HG03095 (cell line): ENCODE measurements around the gene CDH13.

ENCODE experiments used
- ATAC-seq: cut with Tn5 transposase; IDR thresholded peaks from one replicate; pipeline ENCODE4 v1.9.1; 2021; ENCODE audit warnings: moderate library complexity; ENCODE audit not compliant: unreplicated experiment

The CDH13 gene

DNA sequence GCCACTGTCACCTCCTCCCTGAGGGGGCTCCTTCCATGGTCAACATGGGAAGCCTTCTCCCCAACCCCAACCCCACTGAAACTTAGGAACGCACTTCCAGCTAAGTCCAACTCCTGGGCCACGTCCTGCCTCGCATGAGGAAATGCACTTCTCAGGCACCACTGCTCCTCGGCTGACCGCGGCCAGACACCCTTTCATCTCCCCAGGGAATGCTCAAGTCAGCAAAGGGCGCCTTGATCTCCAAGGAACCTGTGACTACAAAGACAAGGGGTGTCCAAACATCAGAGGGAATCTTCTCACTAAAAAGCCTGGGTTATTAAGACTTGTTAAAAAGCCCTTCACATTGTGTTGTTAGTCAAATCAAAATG lies 1056.1 kb downstream of the CDH13 start:
- ATAC-seq: no peak

DNA sequence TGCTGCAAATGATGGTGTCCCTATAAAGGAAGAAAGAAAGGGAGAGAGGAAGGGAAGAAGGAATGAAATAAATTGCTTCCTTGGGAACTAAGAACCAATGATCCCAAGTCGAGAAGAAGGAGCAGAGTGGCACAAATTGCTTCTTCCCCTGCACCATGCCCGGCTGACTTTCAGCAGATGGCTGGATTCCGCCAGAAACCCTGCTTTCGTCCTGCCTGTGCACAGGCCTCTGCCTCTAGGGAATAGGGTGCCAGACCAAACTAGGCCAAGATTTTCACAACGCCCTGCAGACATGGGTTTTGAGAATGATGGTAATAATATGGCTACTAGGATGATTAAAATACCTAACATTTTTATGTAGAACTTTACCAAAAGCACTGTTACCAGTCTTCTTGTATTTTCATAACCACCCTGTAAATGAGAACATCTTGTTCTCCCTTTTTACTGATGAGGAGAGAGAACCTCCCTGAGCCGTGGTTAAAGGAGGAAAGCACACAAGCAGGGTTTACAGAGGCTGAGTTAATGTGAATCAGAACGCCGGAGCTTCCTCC lies 1058.9 kb downstream of the CDH13 start:
- no peak for ATAC-seq

DNA sequence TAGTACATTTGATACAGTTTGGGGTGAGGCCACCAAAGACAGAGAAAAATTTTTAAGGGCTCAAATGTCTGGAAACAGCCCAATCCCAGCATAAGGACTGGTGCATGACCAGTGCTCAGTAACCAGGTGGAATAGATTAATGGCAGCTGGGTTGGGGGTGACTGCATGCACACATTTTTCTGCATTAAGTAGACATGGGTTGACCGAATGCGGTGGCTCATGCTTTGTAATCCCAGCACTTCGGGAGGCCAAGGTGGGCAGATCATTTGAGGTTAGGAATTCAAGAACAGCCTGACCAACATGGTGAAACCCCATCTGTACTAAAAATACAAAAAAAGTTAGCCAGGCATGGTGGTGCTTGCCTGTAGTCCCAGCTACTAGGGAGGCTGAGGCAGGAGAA lies 1060.0 kb downstream of the CDH13 start:
- ATAC-seq: no peak

DNA sequence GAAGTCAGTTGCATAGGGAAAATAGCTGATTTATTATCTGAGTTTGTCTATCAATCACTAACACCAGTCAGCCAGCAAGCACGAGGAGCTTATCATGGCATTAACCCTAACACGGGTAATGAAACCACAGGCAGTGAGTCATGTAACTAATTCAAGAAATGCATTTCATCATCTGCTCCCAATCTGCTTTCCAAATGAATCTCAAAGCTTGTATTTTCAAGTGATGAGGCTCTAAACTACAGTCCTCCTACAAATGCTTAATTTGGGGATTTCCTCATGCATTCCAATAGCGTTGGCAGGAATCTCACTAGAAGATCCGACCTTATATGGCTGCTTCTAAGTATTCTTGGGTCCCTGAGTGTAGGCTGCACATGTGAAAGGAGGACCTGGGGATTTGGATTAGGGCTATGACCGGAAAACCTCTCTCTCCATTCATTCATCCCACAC lies 1062.6 kb downstream of the CDH13 start:
- no peak for ATAC-seq

DNA sequence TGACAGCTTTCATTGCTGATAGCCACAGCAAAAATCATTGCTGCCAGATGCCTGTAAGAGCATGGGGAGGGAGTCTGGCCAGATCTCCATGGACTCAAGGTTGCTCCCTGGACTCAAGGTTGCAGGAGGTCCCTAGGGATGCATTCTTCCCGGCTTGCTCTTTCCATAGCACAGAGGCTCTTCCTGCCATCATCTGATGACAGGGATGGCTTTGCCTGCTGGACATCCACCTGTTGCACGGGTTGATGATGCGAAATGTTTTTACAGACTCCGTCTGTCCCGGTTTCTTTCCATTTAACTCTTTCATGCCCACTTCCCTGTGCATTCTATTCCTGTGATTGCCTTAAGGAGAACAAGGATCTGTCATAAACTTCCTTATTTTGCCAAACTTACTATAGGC lies 1065.5 kb downstream of the CDH13 start:
- ATAC-seq: no peak

DNA sequence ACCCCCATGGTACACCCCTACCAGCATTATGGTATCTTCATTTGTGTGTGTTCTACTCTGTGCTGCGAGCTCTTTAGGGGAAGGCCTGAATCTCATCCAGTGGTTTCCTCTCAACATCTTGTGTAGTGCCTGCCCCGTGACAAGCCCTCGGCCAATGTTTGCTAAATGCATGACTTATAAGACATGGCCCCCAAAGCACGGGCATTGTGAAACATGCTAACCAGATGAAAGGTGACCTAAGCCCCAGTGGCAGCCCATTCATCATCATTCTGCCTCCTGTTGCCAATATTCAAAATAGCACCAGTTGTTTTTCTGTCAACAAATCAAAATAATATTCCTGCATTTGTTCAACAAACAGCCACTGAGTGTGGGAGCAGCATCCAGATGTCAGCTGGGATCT lies 1072.2 kb downstream of the CDH13 start:
- no peak for ATAC-seq

DNA sequence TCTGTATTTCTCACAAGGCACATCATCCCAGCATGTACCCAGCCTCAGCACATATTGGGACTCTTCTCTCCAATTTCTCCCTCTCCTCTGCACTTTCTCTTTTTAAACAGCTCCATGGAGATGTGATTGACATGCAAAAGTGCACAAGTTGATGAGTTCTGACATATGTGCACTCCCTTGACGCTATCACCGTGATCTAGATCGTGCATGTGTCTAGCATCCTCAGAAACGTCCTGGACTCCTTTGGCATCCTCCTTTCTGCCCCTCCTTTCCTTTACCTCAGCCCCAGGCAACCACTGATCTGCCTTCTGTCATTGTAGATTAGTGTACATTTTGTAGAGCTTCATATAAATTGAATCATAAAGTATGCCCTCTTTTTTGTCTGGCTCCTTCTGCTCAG lies 1073.0 kb downstream of the CDH13 start:
- no peak for ATAC-seq

DNA sequence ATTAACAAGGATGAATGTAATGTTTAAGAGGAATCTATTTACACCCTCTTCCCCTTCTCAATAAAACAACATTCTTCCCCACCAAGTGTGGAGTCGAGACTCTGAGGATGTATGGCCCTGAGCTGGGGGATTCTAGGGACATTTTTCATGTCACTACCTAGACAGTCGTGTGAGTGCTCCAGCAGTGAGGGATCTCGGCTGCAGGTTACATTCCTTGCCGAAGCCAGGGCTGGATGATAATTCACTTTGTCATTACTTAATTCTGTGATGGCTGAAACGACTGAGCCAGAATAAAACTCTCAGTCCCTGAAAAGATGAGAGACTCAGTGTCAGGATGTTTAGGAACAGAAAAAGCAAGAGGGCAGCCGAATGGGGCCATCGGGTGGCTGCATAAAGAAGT lies 1074.1 kb downstream of the CDH13 start:
- no peak for ATAC-seq

DNA sequence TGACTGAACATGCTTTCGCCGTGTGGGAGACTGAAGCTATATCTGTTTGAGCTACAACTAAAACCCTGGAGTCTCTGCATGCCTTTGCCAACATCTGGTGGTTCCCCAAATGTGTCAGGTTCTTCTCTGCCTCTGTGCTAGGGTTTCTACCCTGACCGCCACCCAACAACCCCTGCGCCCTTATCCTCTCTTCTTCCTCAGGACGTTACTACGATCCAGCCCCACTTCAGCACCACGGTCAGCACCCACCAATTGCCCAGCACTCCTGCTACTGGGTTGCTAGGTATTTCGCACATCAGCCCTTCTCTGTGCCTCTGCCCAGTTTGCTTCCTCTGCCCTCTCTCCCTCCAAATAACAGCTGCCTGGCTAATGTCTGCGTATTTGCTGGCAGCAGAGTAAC lies 1074.7 kb downstream of the CDH13 start:
- no peak for ATAC-seq

DNA sequence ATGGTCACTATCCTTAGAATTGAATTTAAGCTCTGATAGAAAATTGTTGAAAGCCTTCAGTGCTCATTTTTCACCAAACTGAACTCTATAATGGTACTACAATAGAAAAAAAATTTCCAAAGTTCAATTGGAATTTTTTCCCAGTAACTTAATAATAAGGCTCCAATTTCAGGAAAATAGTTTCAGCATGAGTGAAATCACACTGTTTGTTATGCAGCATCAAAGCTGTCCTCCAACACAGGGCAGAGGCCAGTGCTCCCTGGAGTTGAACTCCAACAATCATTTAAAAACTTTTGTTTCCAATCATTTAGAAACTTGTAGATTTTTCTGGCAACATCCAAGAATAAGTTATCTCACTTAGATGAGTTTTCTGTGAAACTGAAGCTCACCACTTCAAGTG lies 1077.9 kb downstream of the CDH13 start:
- ATAC-seq: no peak

DNA sequence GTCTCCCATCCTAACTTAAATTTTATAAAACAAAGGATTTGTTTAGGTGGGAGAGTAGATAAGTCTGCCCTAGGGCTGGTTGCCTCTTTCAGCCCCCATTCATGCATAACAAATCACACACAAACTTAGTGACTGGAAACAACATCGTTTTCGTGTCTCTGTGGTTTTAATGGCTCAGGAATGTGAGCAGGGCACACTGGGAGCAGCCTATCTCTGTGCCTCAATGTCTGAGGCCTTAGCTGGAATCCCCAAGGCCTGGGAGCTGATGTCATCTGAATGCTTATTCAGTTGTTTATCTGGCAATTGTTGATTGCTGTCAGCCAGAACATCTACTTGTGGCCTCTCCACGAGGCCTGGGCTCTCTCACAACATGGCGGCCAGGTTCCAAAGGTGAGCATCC lies 1079.1 kb downstream of the CDH13 start:
- no peak for ATAC-seq

DNA sequence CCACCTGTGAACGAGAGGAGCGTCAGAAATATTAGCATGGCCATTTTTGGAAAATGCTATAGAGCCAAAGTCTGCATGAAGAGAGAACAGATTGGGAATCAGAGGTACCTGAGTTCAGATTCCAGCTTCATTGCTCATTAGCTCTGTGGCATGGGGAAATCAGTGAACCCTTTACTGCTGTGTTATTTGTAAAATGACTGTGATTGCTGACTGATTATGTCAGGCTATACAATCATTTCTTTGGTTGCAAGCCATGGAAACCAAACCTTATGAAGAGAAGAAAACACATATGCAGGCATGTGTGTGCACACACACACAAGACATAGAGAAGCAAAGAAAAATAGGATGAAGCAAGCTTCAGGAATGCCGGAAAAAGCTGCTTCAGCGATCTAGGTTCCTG lies 1079.6 kb downstream of the CDH13 start:
- ATAC-seq: no peak

DNA sequence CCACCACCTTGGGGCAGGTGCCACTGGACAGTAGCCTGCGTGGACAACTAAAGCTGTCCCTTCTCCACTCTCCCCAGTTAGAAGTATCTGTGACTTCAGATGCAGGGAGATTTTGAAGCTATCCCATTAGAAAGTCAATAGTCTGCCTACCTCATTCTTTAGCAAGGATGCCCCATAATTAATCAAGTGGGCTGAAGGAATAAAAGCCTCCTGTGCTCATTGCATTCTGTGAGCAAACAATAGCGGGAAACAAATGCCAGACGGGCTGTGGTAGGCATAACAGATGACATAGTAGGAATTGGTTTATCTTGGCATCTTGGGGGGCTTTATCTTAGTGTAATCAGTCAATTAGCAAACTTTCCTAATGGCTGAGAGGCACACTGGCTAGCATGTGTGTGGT lies 1084.3 kb downstream of the CDH13 start:
- no peak for ATAC-seq

DNA sequence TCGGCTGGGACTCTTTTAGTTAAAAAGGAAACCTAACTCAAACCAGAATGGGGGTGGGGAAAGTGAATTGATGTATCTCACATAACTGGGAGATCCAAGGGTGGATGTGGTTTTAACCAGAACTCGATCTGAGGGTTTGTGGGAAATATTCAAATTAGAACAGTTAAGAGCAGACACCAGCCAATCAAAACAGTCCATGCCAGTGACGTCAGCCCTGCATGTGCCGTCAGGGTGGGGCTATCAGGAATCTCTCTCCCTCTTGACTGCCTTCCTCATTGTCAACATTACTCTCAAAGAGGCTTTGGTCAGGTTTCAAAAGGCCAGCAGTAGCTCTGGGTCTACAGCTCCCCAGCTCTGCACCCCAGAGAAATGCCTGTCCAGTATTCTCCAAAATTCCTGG lies 1086.8 kb downstream of the CDH13 start:
- ATAC-seq: no peak

DNA sequence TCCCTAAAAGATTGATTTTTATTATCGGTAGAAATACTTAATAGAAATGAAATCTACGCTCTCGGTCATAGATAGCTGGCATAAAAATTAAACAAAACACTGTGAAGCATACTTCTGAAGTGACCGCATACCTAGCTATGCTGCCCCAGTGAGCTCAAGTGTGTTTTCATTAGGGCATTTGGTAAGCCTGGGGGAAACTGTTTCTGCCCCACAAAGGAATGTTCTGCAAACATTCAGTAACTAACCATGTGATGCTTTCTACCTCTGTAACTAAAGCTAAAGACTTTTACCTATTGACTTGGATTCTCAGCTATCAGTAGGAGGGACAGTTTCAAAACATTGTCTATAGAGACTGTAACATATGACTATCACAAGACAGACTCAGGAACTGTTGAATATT lies 1087.5 kb downstream of the CDH13 start:
- no peak for ATAC-seq

DNA sequence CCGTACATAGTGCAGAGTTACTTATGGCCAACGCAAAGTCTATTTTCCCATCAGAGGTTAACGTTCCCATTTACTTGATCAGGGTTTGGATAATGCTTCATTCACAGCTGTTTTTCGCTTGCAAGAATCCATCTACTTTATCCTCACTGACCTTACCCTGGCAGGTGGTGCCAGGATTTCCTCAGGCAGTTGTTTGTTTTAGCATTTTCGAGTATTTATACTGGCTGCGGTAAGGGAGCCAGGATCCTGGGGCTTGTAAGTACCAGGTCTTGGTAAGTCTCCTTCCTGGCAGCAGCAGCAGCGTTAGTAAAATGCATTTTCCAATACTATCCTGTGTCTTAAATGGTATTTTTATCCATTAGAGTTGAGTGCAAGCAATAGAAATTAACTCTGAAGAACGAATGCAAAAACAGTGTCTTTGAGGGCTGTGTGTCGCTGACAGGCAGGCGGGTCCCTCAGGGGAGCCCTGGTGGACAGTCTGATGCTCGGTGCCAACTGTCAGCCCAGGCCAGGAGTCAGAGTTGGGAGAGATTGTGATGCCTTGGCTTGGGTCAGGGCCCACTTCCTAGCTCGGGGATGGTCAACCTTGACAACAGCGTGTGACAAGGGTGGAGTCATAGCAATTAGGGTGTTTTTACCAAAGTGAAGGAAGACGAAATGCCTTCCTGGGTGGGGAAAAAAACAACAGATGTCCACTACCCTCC lies 1088.6 kb downstream of the CDH13 start:
- ATAC-seq: no peak

DNA sequence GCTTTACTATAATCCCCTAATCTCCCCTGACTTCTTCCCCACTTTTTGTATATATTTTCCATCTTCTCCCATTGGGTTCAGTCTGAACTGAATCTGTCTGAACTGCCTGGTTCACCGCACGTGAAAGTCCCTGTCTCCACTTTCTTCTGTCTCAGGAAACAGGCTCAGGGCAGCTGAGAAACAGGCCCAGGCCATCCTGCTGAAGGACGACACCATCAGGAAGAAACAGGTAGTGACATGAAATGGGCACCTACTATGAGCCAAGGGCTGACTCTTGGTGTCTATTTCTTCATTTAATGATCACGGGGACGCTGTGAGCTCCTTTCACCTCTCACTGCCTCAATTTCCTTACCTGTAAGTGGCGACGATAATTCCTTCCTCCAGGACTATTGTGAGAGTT lies 1090.5 kb downstream of the CDH13 start:
- no peak for ATAC-seq

DNA sequence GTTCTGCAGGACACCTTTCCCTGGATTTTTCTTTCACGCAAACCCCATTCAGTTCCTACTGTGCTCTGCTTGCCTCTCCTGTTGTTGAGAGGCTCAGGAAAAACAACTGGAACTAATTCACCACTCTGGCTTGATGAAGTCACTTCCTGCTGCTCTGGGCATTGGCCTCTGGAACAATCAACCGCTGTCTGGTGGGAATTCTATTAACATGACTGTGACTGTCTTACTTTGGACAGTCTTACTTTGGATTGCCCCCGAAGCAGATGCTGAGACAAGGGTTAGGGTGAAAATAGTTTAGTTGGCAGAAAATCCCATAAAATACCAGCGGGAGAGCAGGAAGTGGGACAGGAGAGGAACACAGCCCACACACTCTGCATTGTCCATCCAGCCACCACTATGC lies 1091.0 kb downstream of the CDH13 start:
- ATAC-seq: no peak

DNA sequence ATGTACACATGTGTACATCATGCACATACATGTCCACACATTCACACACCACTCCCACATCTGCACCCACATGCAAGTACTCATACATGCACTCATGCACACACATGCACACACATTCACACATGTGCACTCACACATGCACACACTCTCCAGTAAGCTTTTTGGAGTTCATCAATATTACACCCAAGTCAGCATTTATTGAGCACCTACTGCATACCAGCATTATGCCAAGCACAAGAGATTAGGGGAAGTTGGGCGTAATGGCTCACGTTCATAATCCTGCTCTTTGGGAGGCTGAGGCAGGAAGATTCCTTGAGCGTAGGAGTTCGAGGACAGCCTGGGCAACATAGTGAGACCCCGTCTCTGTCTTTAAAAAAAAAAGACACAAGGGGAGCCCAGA lies 1093.4 kb downstream of the CDH13 start:
- no peak for ATAC-seq

DNA sequence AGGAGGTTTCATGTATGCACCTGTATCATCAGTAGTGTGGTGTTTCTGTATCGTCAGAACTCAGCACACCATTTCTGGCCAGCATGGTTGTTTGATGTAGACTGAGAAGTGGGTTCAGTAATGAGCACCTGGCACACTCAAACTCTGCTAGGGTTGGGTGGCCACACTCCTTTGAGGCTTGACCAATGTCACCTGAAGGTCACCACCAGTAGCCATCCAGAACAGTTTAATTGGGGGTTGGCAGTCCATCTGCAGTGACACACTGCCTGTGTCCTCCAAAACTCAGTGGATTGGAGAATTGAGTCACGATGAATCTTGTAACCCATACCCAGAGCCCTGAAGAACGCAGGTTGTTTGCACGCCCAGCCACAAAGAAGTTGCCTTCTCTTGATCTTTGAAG lies 1094.2 kb downstream of the CDH13 start:
- no peak for ATAC-seq

DNA sequence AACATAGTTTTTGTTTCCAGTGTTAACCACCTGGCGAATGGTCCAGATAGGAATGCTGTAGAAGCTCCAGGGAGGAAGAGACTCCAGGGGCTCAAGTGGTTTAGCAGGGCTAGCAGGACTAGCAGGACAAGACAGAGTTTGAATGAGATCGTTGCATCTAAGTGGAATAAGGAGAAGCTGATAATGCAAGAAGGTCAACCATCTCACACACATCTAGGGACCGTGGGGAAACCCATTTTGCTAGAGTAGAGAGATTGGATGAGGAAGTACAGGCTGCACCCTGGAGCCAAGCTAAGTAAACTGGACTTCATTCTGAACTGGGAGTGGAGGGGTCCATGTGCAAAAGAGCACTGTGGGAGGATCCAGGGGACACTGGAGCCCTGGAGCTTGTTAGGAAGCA lies 1094.9 kb downstream of the CDH13 start:
- no peak for ATAC-seq

DNA sequence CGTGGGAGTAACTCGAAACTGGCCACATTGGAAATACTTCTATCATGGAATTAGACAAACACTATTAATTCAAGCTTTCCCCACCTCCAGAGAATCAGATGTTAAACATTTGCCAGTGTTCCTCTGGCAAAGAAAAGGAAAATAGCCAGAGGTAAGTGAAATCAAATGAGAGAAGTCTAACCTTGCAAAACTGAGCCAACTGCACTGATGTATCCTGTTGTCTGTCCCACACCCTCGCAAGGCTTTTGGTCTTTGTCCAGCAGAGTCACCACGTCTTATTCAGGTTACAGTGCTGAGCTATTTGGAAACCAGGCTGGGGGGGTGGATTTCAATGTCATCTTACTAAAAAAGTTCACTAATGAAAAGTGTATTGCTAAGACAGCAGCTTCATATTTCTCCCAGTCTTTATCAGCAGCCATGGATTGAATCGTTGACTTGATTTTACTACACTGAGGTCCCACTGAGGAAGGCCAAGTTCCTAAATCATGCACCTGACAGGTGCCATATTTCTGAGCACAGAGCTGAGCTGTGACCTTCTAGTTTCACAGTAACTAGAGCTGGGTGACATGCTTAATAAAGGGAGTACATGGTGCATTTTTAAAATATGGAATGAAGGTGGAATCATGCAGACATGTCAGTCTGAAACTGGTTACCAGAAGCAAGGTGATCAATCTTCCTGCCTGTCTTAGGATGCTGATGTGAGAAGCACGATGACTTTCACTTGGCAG lies 1095.9 kb downstream of the CDH13 start:
- ATAC-seq: no peak

DNA sequence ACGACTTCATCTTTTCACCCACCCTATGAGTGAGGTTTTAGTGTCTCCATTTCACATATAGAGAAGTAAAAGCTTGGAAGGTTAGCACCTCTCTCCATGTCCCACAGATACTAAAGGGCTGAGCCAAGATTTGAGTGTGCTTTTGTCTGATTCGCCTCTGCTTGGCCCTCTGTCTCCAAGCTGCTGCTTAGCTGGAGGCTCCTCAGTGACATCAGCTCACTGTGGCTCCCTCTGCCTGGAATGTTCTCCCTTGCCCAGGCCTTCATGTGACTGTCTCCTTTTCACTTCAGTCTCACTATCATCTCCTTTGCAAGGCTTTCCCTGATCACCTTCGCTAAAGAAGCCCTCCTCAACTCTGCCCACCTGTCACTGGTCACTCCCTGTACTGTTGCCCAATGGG lies 1096.5 kb downstream of the CDH13 start:
- no peak for ATAC-seq
